GM23338 (cell line): ENCODE results near the gene DEPDC5.

Experiments
- CREB1 ChIP-seq: fragments of 250-450 bp; sonication (Bioruptor Pico); IDR thresholded peaks from 2 replicates; pipeline ENCODE4 v1.5.0; 2020; ENCODE audit warnings: low read depth, mild to moderate bottlenecking, moderate library complexity
- EZH2 ChIP-seq: fragments of 200-600 bp; sonication (generic); IDR thresholded peaks from one replicate; pipeline ENCODE4 v1.8.0; 2017; ENCODE audit warnings: antibody characterized with exemption, mild to moderate bottlenecking, low read depth; ENCODE audit not compliant: unreplicated experiment
- EZH2phosphoT487 ChIP-seq: fragments of 200-600 bp; sonication (generic); IDR thresholded peaks from one replicate; pipeline ENCODE4 v1.8.1; 2018; ENCODE audit warnings: antibody characterized with exemption; ENCODE audit not compliant: unreplicated experiment
- JUNB ChIP-seq: IDR thresholded peaks from one replicate; pipeline ENCODE4 v1.6.1; 2016; ENCODE audit warnings: antibody characterized with exemption; ENCODE audit not compliant: unreplicated experiment
- POLR2AphosphoS5 ChIP-seq: IDR thresholded peaks from 2 replicates; pipeline ENCODE4 v1.6.1; 2016; ENCODE audit warnings: antibody characterized with exemption, low read depth
- STAT1 ChIP-seq: IDR thresholded peaks from one replicate; pipeline ENCODE4 v1.6.1; 2016; ENCODE audit warnings: antibody characterized with exemption; ENCODE audit not compliant: unreplicated experiment
- ZNF114 ChIP-seq: fragments of 250-450 bp; sonication (Bioruptor Pico); IDR thresholded peaks from 2 replicates; pipeline ENCODE4 v1.5.0; 2020; ENCODE audit warnings: mild to moderate bottlenecking, moderate library complexity
- ZNF331 ChIP-seq: fragments of 250-450 bp; sonication (Bioruptor Pico); IDR thresholded peaks from 2 replicates; pipeline ENCODE4 v1.5.0; 2020; ENCODE audit warnings: low read depth, mild to moderate bottlenecking, moderate library complexity
- TF ChIP-seq, protein P1 (sequence below), 2 experiments: fragments of 200-600 bp in 1 of 2; sonication (generic) in 1 of 2; conservative IDR thresholded peaks; 2 replicates each; pipeline versions ENCODE4 v1.5.1 to v1.6.1; 2016 to 2017; ENCODE audit warnings: antibody characterized with exemption in 2 of 2, low read depth in 2 of 2, mild to moderate bottlenecking in 2 of 2, moderate library complexity in 1 of 2
- TF ChIP-seq, protein P2 (sequence below): IDR thresholded peaks from one replicate; pipeline ENCODE4 v1.6.1; 2018; ENCODE audit warnings: antibody characterized with exemption; ENCODE audit not compliant: unreplicated experiment
- TF ChIP-seq, protein P3 (sequence below): IDR thresholded peaks from 2 replicates; pipeline ENCODE4 v1.6.1; 2016; ENCODE audit warnings: antibody characterized with exemption
- TF ChIP-seq, protein P4 (sequence below): fragments of 250-450 bp; sonication (Bioruptor Pico); IDR thresholded peaks from 2 replicates; pipeline ENCODE4 v1.5.0; 2020; ENCODE audit warnings: mild to moderate bottlenecking, moderate library complexity

DNA sequence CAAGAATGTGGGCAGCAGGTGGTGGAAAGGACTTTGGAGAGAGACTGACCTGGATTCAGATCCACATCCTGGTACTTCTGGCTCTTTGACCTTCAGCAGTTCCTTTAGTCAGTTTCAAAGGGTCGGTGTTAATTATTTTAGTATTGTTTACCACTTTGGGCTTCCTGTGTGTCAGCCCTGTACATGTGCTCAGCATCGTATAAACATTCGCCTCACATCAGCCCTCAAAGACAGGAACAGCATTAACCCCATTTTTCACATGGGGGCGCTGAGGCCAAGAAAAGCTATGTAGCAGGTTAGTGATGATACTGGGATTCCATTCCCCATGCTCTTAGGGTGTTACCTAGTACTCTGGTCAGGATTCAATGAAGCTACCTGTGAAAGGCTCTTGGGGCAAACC, 118.4 kb downstream of the DEPDC5 start:
- TF ChIP-seq POLR2AphosphoS5 (no peak), EZH2 (no peak), EZH2phosphoT487 (no peak), CREB1 (CRISPR knock-in tag) (no peak), ZNF114 (CRISPR knock-in tag) (no peak), STAT1 (no peak), JUNB (no peak), ZNF331 (CRISPR knock-in tag) (no peak)
- TF ChIP-seq, protein P1, sequence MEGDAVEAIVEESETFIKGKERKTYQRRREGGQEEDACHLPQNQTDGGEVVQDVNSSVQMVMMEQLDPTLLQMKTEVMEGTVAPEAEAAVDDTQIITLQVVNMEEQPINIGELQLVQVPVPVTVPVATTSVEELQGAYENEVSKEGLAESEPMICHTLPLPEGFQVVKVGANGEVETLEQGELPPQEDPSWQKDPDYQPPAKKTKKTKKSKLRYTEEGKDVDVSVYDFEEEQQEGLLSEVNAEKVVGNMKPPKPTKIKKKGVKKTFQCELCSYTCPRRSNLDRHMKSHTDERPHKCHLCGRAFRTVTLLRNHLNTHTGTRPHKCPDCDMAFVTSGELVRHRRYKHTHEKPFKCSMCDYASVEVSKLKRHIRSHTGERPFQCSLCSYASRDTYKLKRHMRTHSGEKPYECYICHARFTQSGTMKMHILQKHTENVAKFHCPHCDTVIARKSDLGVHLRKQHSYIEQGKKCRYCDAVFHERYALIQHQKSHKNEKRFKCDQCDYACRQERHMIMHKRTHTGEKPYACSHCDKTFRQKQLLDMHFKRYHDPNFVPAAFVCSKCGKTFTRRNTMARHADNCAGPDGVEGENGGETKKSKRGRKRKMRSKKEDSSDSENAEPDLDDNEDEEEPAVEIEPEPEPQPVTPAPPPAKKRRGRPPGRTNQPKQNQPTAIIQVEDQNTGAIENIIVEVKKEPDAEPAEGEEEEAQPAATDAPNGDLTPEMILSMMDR (conservative IDR thresholded peaks at IDR 0.05; ENCODE audit: low read depth in 2 of 2): peak; percentile 59 to 75
- TF ChIP-seq, protein P2, sequence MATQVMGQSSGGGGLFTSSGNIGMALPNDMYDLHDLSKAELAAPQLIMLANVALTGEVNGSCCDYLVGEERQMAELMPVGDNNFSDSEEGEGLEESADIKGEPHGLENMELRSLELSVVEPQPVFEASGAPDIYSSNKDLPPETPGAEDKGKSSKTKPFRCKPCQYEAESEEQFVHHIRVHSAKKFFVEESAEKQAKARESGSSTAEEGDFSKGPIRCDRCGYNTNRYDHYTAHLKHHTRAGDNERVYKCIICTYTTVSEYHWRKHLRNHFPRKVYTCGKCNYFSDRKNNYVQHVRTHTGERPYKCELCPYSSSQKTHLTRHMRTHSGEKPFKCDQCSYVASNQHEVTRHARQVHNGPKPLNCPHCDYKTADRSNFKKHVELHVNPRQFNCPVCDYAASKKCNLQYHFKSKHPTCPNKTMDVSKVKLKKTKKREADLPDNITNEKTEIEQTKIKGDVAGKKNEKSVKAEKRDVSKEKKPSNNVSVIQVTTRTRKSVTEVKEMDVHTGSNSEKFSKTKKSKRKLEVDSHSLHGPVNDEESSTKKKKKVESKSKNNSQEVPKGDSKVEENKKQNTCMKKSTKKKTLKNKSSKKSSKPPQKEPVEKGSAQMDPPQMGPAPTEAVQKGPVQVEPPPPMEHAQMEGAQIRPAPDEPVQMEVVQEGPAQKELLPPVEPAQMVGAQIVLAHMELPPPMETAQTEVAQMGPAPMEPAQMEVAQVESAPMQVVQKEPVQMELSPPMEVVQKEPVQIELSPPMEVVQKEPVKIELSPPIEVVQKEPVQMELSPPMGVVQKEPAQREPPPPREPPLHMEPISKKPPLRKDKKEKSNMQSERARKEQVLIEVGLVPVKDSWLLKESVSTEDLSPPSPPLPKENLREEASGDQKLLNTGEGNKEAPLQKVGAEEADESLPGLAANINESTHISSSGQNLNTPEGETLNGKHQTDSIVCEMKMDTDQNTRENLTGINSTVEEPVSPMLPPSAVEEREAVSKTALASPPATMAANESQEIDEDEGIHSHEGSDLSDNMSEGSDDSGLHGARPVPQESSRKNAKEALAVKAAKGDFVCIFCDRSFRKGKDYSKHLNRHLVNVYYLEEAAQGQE: no peak
- TF ChIP-seq, protein P3, sequence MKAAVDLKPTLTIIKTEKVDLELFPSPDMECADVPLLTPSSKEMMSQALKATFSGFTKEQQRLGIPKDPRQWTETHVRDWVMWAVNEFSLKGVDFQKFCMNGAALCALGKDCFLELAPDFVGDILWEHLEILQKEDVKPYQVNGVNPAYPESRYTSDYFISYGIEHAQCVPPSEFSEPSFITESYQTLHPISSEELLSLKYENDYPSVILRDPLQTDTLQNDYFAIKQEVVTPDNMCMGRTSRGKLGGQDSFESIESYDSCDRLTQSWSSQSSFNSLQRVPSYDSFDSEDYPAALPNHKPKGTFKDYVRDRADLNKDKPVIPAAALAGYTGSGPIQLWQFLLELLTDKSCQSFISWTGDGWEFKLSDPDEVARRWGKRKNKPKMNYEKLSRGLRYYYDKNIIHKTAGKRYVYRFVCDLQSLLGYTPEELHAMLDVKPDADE: no peak
- TF ChIP-seq, protein P4, sequence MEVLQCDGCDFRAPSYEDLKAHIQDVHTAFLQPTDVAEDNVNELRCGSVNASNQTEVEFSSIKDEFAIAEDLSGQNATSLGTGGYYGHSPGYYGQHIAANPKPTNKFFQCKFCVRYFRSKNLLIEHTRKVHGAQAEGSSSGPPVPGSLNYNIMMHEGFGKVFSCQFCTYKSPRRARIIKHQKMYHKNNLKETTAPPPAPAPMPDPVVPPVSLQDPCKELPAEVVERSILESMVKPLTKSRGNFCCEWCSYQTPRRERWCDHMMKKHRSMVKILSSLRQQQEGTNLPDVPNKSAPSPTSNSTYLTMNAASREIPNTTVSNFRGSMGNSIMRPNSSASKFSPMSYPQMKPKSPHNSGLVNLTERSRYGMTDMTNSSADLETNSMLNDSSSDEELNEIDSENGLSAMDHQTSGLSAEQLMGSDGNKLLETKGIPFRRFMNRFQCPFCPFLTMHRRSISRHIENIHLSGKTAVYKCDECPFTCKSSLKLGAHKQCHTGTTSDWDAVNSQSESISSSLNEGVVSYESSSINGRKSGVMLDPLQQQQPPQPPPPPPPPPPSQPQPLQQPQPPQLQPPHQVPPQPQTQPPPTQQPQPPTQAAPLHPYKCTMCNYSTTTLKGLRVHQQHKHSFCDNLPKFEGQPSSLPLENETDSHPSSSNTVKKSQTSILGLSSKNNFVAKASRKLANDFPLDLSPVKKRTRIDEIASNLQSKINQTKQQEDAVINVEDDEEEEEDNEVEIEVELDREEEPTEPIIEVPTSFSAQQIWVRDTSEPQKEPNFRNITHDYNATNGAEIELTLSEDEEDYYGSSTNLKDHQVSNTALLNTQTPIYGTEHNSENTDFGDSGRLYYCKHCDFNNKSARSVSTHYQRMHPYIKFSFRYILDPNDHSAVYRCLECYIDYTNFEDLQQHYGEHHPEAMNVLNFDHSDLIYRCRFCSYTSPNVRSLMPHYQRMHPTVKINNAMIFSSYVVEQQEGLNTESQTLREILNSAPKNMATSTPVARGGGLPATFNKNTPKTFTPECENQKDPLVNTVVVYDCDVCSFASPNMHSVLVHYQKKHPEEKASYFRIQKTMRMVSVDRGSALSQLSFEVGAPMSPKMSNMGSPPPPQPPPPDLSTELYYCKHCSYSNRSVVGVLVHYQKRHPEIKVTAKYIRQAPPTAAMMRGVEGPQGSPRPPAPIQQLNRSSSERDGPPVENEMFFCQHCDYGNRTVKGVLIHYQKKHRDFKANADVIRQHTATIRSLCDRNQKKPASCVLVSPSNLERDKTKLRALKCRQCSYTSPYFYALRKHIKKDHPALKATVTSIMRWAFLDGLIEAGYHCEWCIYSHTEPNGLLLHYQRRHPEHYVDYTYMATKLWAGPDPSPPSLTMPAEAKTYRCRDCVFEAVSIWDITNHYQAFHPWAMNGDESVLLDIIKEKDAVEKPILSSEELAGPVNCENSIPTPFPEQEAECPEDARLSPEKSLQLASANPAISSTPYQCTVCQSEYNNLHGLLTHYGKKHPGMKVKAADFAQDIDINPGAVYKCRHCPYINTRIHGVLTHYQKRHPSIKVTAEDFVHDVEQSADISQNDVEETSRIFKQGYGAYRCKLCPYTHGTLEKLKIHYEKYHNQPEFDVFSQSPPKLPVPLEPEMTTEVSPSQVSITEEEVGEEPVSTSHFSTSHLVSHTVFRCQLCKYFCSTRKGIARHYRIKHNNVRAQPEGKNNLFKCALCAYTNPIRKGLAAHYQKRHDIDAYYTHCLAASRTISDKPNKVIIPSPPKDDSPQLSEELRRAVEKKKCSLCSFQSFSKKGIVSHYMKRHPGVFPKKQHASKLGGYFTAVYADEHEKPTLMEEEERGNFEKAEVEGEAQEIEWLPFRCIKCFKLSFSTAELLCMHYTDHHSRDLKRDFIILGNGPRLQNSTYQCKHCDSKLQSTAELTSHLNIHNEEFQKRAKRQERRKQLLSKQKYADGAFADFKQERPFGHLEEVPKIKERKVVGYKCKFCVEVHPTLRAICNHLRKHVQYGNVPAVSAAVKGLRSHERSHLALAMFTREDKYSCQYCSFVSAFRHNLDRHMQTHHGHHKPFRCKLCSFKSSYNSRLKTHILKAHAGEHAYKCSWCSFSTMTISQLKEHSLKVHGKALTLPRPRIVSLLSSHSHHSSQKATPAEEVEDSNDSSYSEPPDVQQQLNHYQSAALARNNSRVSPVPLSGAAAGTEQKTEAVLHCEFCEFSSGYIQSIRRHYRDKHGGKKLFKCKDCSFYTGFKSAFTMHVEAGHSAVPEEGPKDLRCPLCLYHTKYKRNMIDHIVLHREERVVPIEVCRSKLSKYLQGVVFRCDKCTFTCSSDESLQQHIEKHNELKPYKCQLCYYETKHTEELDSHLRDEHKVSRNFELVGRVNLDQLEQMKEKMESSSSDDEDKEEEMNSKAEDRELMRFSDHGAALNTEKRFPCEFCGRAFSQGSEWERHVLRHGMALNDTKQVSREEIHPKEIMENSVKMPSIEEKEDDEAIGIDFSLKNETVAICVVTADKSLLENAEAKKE (CRISPR knock-in tag): no peak
